H9 (cell line): Measurements from ENCODE around the gene STK17B. TPM values are rescaled to one million over a fixed set of nuclear protein-coding genes. Genes with fewer than 3 reads are reported as not detected.

Experiments used
- DNase-seq: peaks from one replicate; pipeline ENCODE4 v3.0.0-alpha.2; 2017
- H2AFZ ChIP-seq: one replicate; pipeline ENCODE4 v1.6.1; 2013; ENCODE audit warnings: mild to moderate bottlenecking, low read length, control low read depth, moderate library complexity
- H2AK5ac ChIP-seq: 2 replicates; pipeline ENCODE4 v1.6.1; 2013; ENCODE audit warnings: low read length, control low read depth, mixed read lengths; ENCODE audit not compliant: insufficient read length
- H2BK120ac ChIP-seq: one replicate; pipeline ENCODE4 v1.6.1; 2013; ENCODE audit warnings: low read depth, mild to moderate bottlenecking, low read length, control low read depth, inconsistent platforms; ENCODE audit not compliant: poor library complexity, severe bottlenecking
- H2BK12ac ChIP-seq: 2 replicates; pipeline ENCODE4 v1.6.1; 2013; ENCODE audit warnings: low read length, control low read depth, mixed read lengths, low read depth; ENCODE audit not compliant: insufficient read length
- H2BK15ac ChIP-seq: 2 replicates; pipeline ENCODE4 v1.6.1; 2013; ENCODE audit warnings: low read depth, low read length, control low read depth
- H2BK20ac ChIP-seq: one replicate; pipeline ENCODE4 v1.6.1; 2013; ENCODE audit warnings: low read depth, mild to moderate bottlenecking, low read length, control low read depth, inconsistent platforms; ENCODE audit not compliant: poor library complexity, severe bottlenecking
- H2BK5ac ChIP-seq: 2 replicates; pipeline ENCODE4 v1.6.1; 2013; ENCODE audit warnings: low read length, control low read depth, mixed read lengths; ENCODE audit not compliant: insufficient read length
- H3K14ac ChIP-seq: 2 replicates; pipeline ENCODE4 v1.6.1; 2013; ENCODE audit warnings: low read length, control low read depth; ENCODE audit not compliant: insufficient read depth
- H3K18ac ChIP-seq: 2 replicates; pipeline ENCODE4 v1.6.1; 2013; ENCODE audit warnings: low read depth, mild to moderate bottlenecking, mixed read lengths, low read length, control low read depth; ENCODE audit not compliant: insufficient read length
- H3K23ac ChIP-seq: 2 replicates; pipeline ENCODE4 v1.6.1; 2013; ENCODE audit warnings: low read length, control low read depth, mixed read lengths, low read depth; ENCODE audit not compliant: insufficient read length
- H3K23me2 ChIP-seq: 2 replicates; pipeline ENCODE4 v1.6.1; 2013; ENCODE audit warnings: low read depth, mild to moderate bottlenecking, mixed read lengths, low read length, control low read depth; ENCODE audit not compliant: insufficient read length, poor library complexity, severe bottlenecking
- H3K27ac ChIP-seq: 2 replicates; pipeline ENCODE4 v1.5.1; 2013; ENCODE audit warnings: low read length, control low read depth, mixed read lengths, low read depth; ENCODE audit not compliant: insufficient read length
- H3K27me3 ChIP-seq: 2 replicates; pipeline ENCODE4 v1.6.1; 2013; ENCODE audit warnings: low read length, control low read depth, inconsistent platforms; ENCODE audit not compliant: insufficient read depth
- H3K4ac ChIP-seq: 2 replicates; pipeline ENCODE4 v1.6.1; 2013; ENCODE audit warnings: low read depth, mild to moderate bottlenecking, control low read depth, inconsistent platforms, low read length, moderate library complexity
- H3K4me1 ChIP-seq: 2 replicates; pipeline ENCODE4 v1.6.1; 2013; ENCODE audit warnings: low read length, control low read depth, inconsistent platforms; ENCODE audit not compliant: insufficient read depth
- H3K4me2 ChIP-seq: 2 replicates; pipeline ENCODE4 v1.6.1; 2013; ENCODE audit warnings: low read length, control low read depth, mixed read lengths; ENCODE audit not compliant: insufficient read length, insufficient read depth
- H3K56ac ChIP-seq: 2 replicates; pipeline ENCODE4 v1.6.1; 2013; ENCODE audit warnings: low read depth, mild to moderate bottlenecking, mixed read lengths, low read length, control low read depth; ENCODE audit not compliant: insufficient read length
- H3K79me1 ChIP-seq: 2 replicates; pipeline ENCODE4 v1.6.1; 2013; ENCODE audit warnings: low read depth, mild to moderate bottlenecking, moderate library complexity, low read length, control low read depth, inconsistent platforms; ENCODE audit not compliant: insufficient read depth, poor library complexity, severe bottlenecking
- H3K79me2 ChIP-seq: 2 replicates; pipeline ENCODE4 v1.6.1; 2013; ENCODE audit warnings: low read length, control low read depth, inconsistent platforms; ENCODE audit not compliant: insufficient read depth
- H3K9ac ChIP-seq: 2 replicates; pipeline ENCODE4 v1.6.1; 2013; ENCODE audit warnings: low read length, control low read depth, mixed read lengths; ENCODE audit not compliant: insufficient read length; ENCODE audit errors: extremely low read depth
- H3K9me3 ChIP-seq: one replicate; pipeline ENCODE4 v1.6.1; 2013; ENCODE audit warnings: low read depth, low read length, inconsistent platforms; ENCODE audit not compliant: control insufficient read depth
- H3T11ph ChIP-seq: one replicate; pipeline ENCODE4 v1.6.1; 2013; ENCODE audit warnings: mild to moderate bottlenecking, low read length, control low read depth, inconsistent platforms
- H4K20me1 ChIP-seq: one replicate; pipeline ENCODE4 v1.6.1; 2013; ENCODE audit not compliant: control insufficient read depth, insufficient read length, insufficient read depth
- H4K5ac ChIP-seq: 2 replicates; pipeline ENCODE4 v1.6.1; 2013; ENCODE audit warnings: low read depth, mild to moderate bottlenecking, mixed read lengths, low read length, control low read depth; ENCODE audit not compliant: insufficient read length
- H4K8ac ChIP-seq: replicated peaks from 2 replicates; pipeline ENCODE4 v1.6.1; 2013; ENCODE audit warnings: low read length, control low read depth, mixed read lengths, low read depth; ENCODE audit not compliant: insufficient read length
- H4K91ac ChIP-seq: 2 replicates; pipeline ENCODE4 v1.6.1; 2013; ENCODE audit warnings: low read depth, mild to moderate bottlenecking, moderate library complexity, mixed read lengths, low read length, control low read depth; ENCODE audit not compliant: insufficient read length
- H3K27ac Mint-ChIP-seq, 3 experiments: 2 replicates in 2 of 3; 3 replicates in 1 of 3; pipeline ENCODE4 v1.8.0; 2020 to 2021; ENCODE audit warnings: mixed read lengths in 3 of 3, mild to moderate bottlenecking in 1 of 3, moderate library complexity in 1 of 3
- H3K27me3 Mint-ChIP-seq: 2 replicates; pipeline ENCODE4 v1.8.0; 2021; ENCODE audit warnings: low read depth, mild to moderate bottlenecking, moderate library complexity, mixed read lengths
- H3K36me3 Mint-ChIP-seq, 3 experiments: 2 replicates in 2 of 3; 3 replicates in 1 of 3; pipeline ENCODE4 v1.8.0; 2020 to 2021; ENCODE audit warnings: low read depth in 3 of 3, mixed read lengths in 3 of 3; ENCODE audit not compliant: insufficient read depth in 1 of 3
- H3K4me1 Mint-ChIP-seq, 2 experiments: 2 replicates each; pipeline ENCODE4 v1.8.0; 2020; ENCODE audit warnings: mixed read lengths in 2 of 2
- H3K4me3 Mint-ChIP-seq, 2 experiments: 2 replicates in 1 of 2; 3 replicates in 1 of 2; pipeline ENCODE4 v1.8.0; 2020 to 2021; ENCODE audit warnings: mild to moderate bottlenecking in 2 of 2, mixed read lengths in 2 of 2, moderate library complexity in 1 of 2
- H3K9me3 Mint-ChIP-seq, 2 experiments: 2 replicates in 1 of 2; 3 replicates in 1 of 2; pipeline ENCODE4 v1.8.0; 2020; ENCODE audit warnings: mild to moderate bottlenecking in 2 of 2, mixed read lengths in 2 of 2, moderate library complexity in 1 of 2
- CTCF ChIP-seq: fragments of 200-600 bp; sonication (generic); conservative IDR thresholded peaks from 3 replicates; pipeline ENCODE4 v1.8.0; 2021; ENCODE audit warnings: antibody characterized with exemption, mild to moderate bottlenecking
- WGBS: extraction: QIAGEN DNeasy Blood & Tissue Kit; methylation state at CpG from one replicate; pipeline ENCODE4 v1.1.7; 2013; ENCODE audit warnings: missing lambda C conversion rate, low lambda C conversion rate, mixed read lengths; ENCODE audit not compliant: insufficient read length; ENCODE audit errors: extremely low coverage; 5-methylcytosine and 5-hydroxymethylcytosine counted together
- total RNA-seq: library from RNA; stranded (reverse); gene quantifications from 2 replicates; pipeline ENCODE4 v1.2.1, GENCODE V29; 2021

Gene STK17B
- total RNA-seq, 1 experiment from 2014 or later, result 6.1 TPM

GRCh38 chr2:196125596-196125995 is 45.8 kb downstream of the STK17B start:
- TF ChIP-seq CTCF, result no peak
- no peak for DNase-seq
- H3K36me3 Mint-ChIP-seq, result peaks cover 14 to 36% (median 29%) of the 10 kb centered on the region in 3 experiments
- no peaks in the 10 kb centered on the region for H3K23me2 ChIP-seq
- H3K79me1 ChIP-seq, result no peaks in the 10 kb centered on the region
- H3K4ac ChIP-seq, result no peak overlapping the region
- H3K9me3 Mint-ChIP-seq, result peaks cover 35% of the 10 kb centered on the region in 2 experiments
- no peak overlapping the region for H2BK5ac ChIP-seq
- no peak overlapping the region for H2AK5ac ChIP-seq
- no peak overlapping the region for H3K27ac ChIP-seq
- no peak overlapping the region for H3T11ph ChIP-seq
- H2BK15ac ChIP-seq, result no peak overlapping the region
- H3K4me1 Mint-ChIP-seq, result peaks cover 12% of the 10 kb centered on the region in 2 experiments
- H3K23ac ChIP-seq, result no peak overlapping the region
- no peak overlapping the region for H3K27ac Mint-ChIP-seq
- H3K56ac ChIP-seq, result no peak overlapping the region
- H3K14ac ChIP-seq, result no peak overlapping the region
- H3K4me2 ChIP-seq, result no peak overlapping the region
- no peak overlapping the region for H3K18ac ChIP-seq
- H4K20me1 ChIP-seq, result no peaks in the 10 kb centered on the region
- no peaks in the 10 kb centered on the region for H3K79me2 ChIP-seq
- H3K27me3 Mint-ChIP-seq, result no peaks in the 10 kb centered on the region
- H3K4me3 Mint-ChIP-seq, result no peak overlapping the region
- no peak overlapping the region for H4K5ac ChIP-seq
- peaks cover 22% of the 10 kb centered on the region for H3K9me3 ChIP-seq
- no peak overlapping the region for H2AFZ ChIP-seq
- no peak overlapping the region for H2BK12ac ChIP-seq
- H4K8ac ChIP-seq, result no peak overlapping the region
- no CpG with 5 or more reads among the region's 2 CpGs for WGBS
- H3K9ac ChIP-seq, result no peak overlapping the region
- H2BK20ac ChIP-seq, result no peak overlapping the region
- H4K91ac ChIP-seq, result no peak overlapping the region
- H2BK120ac ChIP-seq, result no peak overlapping the region
- no peaks in the 10 kb centered on the region for H3K4me1 ChIP-seq
- H3K27me3 ChIP-seq, result no peaks in the 10 kb centered on the region
